ENCODE results near the gene FBLN5.

Gene FBLN5

DNA sequence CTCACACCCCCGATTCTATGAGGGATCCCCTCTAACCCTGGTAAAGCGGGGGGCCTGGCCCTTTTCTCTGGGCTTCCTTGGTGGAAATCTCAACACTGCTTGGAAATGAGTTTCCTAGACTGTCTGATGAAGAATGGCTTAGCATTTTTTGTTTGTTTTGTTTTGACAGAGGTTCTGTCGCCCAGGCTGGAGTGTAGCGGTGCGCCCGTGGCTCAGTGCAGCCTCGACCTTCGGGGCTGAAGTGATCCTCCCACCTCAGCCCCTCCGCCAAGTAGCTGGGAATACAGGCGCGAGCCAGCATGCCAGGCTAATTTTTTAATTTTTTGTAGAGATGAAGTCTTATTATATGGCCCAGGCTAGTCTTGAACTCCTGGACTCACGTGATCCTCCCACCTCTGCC is 110.4 kb downstream of the FBLN5 start:
- Mint-ChIP-seq H3K4me1 (ENCODE audit: low read depth) (peaks cover 16% of the 10 kb centered on the region), H3K27me3 (peaks cover 53% of the 10 kb centered on the region), H3K9me3 (no peaks in the 10 kb centered on the region), H3K36me3 (ENCODE audit: low read depth) (no peaks in the 10 kb centered on the region), H3K4me3 (peak overlapping the region; percentile 77), H3K27ac (no peak overlapping the region)
- intact Hi-C loops (cut with micrococcal nuclease): no loop called here

DNA sequence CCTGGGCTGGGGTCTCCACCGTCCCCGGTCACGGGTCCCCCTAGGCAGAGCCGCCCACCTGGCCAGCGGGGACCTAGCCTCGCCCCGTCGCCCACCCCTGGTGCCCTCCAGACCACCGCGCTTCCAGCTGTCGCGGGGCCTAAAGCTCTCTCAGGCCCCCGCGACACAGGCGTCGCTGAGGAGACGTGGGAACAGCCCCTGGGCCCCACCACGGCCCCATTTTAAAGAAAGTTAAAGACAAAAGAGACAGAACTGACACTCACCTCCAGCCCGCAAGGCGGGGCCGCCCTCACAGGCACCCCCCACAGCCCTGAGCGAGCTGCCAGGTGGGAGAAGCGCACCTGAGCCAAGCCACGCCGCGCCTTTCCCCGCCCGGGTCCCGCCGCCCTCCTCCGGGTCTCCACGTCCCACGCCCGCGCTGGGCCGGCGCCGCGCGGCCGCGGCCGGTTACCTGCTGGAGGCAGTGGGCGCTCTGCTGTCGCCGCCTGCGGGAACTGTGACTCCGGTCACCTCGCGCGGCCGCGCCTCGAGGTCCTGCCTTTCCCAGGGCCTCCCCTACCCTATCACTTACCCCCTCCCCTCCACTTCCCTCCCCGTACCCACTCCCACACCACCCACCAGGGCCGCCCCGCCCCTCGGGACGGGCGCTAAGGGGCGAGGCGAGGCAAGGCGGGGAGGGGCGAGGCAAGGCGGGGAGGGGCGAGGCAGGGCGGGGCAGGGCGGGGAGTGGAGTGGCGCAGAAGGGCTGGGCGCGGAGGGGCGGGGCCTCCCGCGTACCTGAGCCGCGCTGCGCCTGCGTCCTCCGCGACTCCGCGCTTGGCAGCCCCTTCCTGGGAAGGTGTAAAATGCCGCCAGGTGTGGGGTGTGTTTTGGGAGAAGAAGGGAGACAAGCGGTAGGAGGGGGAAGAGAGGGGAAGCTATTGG is 111.3 kb downstream of the FBLN5 start:
- Mint-ChIP-seq H3K4me3 (peak overlapping the region; percentile 77), H3K27me3 (peaks cover 55% of the 10 kb centered on the region), H3K27ac (no peak overlapping the region), H3K9me3 (no peaks in the 10 kb centered on the region), H3K36me3 (ENCODE audit: low read depth) (no peaks in the 10 kb centered on the region), H3K4me1 (ENCODE audit: low read depth) (peaks cover 16% of the 10 kb centered on the region)
- intact Hi-C loops (cut with micrococcal nuclease): no loop called here

DNA sequence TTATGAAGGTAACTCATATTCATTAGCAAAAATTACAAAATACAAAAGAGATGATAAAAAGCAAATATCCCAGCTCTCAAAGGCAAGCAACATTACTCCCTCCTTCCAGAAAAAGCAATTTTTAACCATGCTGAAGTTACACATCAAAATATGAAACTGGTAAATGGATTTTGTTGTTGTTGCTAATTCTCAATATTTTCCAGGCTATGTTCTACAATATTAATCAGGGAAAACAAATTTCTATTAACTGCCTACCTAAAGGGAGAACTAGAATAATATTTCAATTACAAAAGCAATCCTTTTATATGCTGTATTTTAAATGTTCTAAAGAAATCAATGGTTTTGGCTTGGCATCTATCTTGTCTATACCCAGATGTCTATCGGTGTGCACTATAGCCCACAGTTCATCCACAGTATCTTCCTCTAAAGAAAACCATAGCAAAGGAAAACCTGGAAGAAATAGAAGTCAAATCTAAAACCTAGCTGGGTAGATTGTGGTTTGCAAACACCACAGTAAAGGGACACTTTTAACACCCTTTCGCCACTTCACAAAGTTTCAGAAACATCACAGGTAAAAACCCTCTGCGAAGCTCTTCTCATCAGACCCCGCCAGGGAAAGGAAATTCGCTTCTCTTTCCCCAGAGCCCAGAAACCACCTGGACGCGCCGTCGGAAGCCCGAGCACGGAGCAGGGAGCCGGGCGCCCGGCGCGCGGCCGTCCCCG is 112.1 kb downstream of the FBLN5 start:
- H3K27me3 Mint-ChIP-seq: peaks cover 58% of the 10 kb centered on the region
- no peaks in the 10 kb centered on the region for H3K9me3 Mint-ChIP-seq
- H3K4me3 Mint-ChIP-seq: no peak overlapping the region
- intact Hi-C loops (cut with micrococcal nuclease): no loop called here
- peaks cover 16% of the 10 kb centered on the region for H3K4me1 Mint-ChIP-seq (ENCODE audit: low read depth)
- no peak overlapping the region for H3K27ac Mint-ChIP-seq
- no peaks in the 10 kb centered on the region for H3K36me3 Mint-ChIP-seq (ENCODE audit: low read depth)

DNA sequence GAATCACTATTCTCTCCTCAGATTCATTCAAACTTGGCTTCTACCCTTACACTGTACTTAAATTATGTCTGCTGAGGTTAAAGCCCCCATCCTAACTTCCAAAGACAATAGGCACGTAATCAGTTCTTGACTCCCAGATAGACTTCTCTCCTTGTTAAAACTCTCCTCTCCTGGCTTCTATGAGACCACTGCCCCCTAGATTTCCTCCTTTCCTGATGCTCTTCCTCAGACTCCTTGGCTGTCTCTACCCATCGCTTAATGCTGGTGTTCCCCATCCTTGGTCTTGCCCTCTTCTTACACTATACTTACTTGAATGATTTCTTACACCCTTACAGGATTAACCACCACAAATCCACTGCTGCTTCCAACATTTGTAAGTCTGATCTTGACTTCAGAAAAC is 112.9 kb downstream of the FBLN5 start:
- intact Hi-C loops (cut with micrococcal nuclease): no loop called here
- Mint-ChIP-seq H3K27ac (no peak overlapping the region), H3K36me3 (ENCODE audit: low read depth) (no peaks in the 10 kb centered on the region), H3K4me3 (no peak overlapping the region), H3K9me3 (no peaks in the 10 kb centered on the region), H3K27me3 (peaks cover 62% of the 10 kb centered on the region), H3K4me1 (ENCODE audit: low read depth) (peaks cover 16% of the 10 kb centered on the region)

DNA sequence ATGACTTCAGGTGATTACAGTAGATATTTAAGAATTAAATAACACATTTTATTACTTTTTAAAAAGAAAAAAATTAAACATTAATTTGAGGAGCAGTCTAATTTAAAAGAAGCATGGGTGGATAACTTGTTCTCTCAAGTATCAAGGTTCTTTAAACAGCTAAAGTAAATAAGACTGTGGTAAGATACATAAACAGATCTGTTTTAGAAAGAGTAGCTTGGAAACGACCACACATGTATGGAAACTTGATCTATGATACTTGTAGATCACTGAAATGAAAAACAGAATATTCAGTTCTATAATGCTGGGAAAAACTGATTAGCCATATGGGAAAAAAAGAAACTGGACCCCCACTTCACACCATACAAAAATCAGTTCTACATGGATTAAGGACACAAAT is 116.2 kb downstream of the FBLN5 start:
- Mint-ChIP-seq H3K27ac (no peak overlapping the region), H3K4me3 (no peak overlapping the region), H3K9me3 (no peaks in the 10 kb centered on the region), H3K4me1 (ENCODE audit: low read depth) (peaks cover 7% of the 10 kb centered on the region), H3K27me3 (peaks cover 38% of the 10 kb centered on the region), H3K36me3 (ENCODE audit: low read depth) (no peaks in the 10 kb centered on the region)
- intact Hi-C loops (cut with micrococcal nuclease): no loop called here

DNA sequence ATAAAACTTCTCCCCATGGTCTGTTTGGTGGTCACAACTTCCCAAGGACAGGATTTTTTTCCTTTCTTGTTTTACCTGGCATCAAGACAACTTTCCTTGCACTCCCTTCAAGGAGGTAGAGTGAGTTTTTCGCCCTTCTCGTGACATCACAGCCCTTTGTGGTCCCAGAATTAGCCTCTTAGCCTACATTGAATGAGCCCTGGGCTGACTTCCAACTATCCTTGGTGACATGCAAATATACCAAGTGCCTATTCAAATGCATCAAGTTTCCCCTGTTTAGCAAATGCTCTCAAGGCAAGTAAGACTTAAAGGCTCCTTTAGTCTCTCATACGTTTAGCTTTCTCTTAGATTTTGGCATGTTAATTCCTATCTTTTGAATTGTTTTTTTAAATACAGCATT is 116.7 kb downstream of the FBLN5 start:
- no peaks in the 10 kb centered on the region for H3K36me3 Mint-ChIP-seq (ENCODE audit: low read depth)
- H3K27ac Mint-ChIP-seq: no peak overlapping the region
- intact Hi-C loops (cut with micrococcal nuclease): no loop called here
- no peaks in the 10 kb centered on the region for H3K9me3 Mint-ChIP-seq
- no peak overlapping the region for H3K4me3 Mint-ChIP-seq
- peaks cover 1% of the 10 kb centered on the region for H3K4me1 Mint-ChIP-seq (ENCODE audit: low read depth)
- H3K27me3 Mint-ChIP-seq: peaks cover 32% of the 10 kb centered on the region

DNA sequence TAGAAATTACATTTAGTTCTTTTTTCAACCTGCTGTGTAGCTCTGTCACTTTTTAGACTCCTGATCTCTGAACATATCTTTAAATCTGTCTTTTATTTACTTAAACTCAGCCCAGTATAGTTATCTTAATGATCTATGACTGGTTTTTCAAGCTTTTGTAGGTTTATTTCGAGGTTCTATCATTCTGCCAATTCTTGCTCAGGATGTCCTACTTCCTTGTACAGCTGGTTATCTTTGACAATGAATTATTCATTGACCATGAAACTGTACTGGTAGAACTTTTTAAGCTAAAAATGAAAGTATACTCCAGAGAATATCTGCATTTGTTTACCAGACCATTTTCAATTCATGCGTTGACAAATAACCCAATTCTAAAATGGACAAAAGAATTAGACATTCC is 118.0 kb downstream of the FBLN5 start:
- H3K4me3 Mint-ChIP-seq: no peak overlapping the region
- H3K36me3 Mint-ChIP-seq (ENCODE audit: low read depth): no peaks in the 10 kb centered on the region
- intact Hi-C loops (cut with micrococcal nuclease): no loop called here
- no peaks in the 10 kb centered on the region for H3K9me3 Mint-ChIP-seq
- no peak overlapping the region for H3K27ac Mint-ChIP-seq
- H3K4me1 Mint-ChIP-seq (ENCODE audit: low read depth): no peaks in the 10 kb centered on the region
- H3K27me3 Mint-ChIP-seq: peaks cover 21% of the 10 kb centered on the region

DNA sequence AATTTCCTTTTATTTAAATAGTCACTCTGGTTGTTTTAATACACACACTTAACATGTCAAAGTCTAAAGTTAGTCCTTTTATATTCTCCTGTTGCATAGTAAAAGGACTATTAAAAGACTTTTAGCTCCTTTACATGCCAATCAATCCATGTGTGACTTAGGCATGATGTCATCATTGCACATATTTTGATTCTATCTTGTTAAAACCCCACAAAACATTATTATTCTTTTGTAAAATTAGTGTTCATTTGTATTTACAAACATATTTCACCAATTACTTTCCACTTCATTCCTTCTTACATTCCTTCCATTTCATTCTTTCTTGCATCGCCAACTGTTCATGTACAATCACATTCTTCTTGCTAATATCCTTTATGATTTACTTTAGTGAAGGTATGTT is 119.7 kb downstream of the FBLN5 start:
- Mint-ChIP-seq H3K4me3 (no peak overlapping the region), H3K36me3 (ENCODE audit: low read depth) (no peaks in the 10 kb centered on the region), H3K4me1 (ENCODE audit: low read depth) (no peaks in the 10 kb centered on the region), H3K9me3 (no peaks in the 10 kb centered on the region), H3K27me3 (peaks cover 13% of the 10 kb centered on the region), H3K27ac (no peak overlapping the region)
- intact Hi-C loops (cut with micrococcal nuclease): no loop called here
